Smooth muscle cell (in vitro differentiated cells): ENCODE results near the gene DPYSL5. TPM values are rescaled to one million over a fixed set of nuclear protein-coding genes. Genes with fewer than 3 reads are reported as not detected.

Experiments used
- DNase-seq: peaks from one replicate; lab custom pipeline; 2025; ENCODE audit not compliant: unreplicated experiment; lab: John Stamatoyannopoulos, UW
- H2AFZ ChIP-seq: fragments of 200-600 bp; sonication (generic); 2 replicates; pipeline ENCODE4 v1.6.0; 2016; ENCODE audit warnings: antibody characterized with exemption, low read depth, mild to moderate bottlenecking
- H3F3A ChIP-seq: fragments of 200-600 bp; sonication (generic); 2 replicates; pipeline ENCODE4 v1.6.0; 2017; ENCODE audit warnings: antibody characterized with exemption, low read depth
- H3K27ac ChIP-seq: fragments of 200-600 bp; sonication (generic); 2 replicates; pipeline ENCODE4 v1.5.1; 2016; ENCODE audit warnings: low read depth, mild to moderate bottlenecking
- H3K27me3 ChIP-seq: fragments of 200-600 bp; sonication (generic); 2 replicates; pipeline ENCODE4 v1.6.1; 2016; ENCODE audit warnings: low read depth, mild to moderate bottlenecking
- H3K36me3 ChIP-seq: fragments of 200-600 bp; sonication (generic); 2 replicates; pipeline ENCODE4 v1.5.1; 2016; ENCODE audit warnings: low read depth
- H3K4me1 ChIP-seq: fragments of 200-600 bp; sonication (generic); 2 replicates; pipeline ENCODE4 v1.5.1; 2016; ENCODE audit warnings: low read depth
- H3K4me2 ChIP-seq: fragments of 200-600 bp; sonication (generic); 2 replicates; pipeline ENCODE4 v1.6.0; 2016; ENCODE audit warnings: mild to moderate bottlenecking
- H3K4me3 ChIP-seq: fragments of 200-600 bp; sonication (generic); 2 replicates; pipeline ENCODE4 v1.5.1; 2016; ENCODE audit warnings: mild to moderate bottlenecking
- H3K79me2 ChIP-seq: fragments of 200-600 bp; sonication (generic); 2 replicates; pipeline ENCODE4 v1.6.0; 2016; ENCODE audit warnings: low read depth, mild to moderate bottlenecking
- H3K9ac ChIP-seq: fragments of 200-600 bp; sonication (generic); 2 replicates; pipeline ENCODE4 v1.6.0; 2016; ENCODE audit warnings: low read depth
- H3K9me3 ChIP-seq: fragments of 200-600 bp; sonication (generic); replicated peaks from 2 replicates; pipeline ENCODE4 v1.5.1; 2016; ENCODE audit warnings: low read depth
- H4K20me1 ChIP-seq: fragments of 200-600 bp; sonication (generic); 2 replicates; pipeline ENCODE4 v1.6.0; 2016; ENCODE audit warnings: low read depth
- WGBS: methylation state at CpG from one replicate; pipeline ENCODE4 v1.1.7; 2016; ENCODE audit warnings: low lambda C conversion rate; 5-methylcytosine and 5-hydroxymethylcytosine counted together
- polyA plus RNA-seq: library from polyadenylated mRNA; unstranded; fragments of >200 nt; fragmentation: Nextera tagmentation; extraction: Ambion mirVana; gene quantifications from 2 replicates; pipeline ENCODE4 v1.2.1, GENCODE V29; 2016
- total RNA-seq: library from RNA; depleted of rRNA; stranded (reverse); fragments of >200 nt; gene quantifications from 2 replicates; pipeline ENCODE4 v1.2.3, GENCODE V29; 2014
- TF ChIP-seq, protein P1 (sequence below): fragments of 200-600 bp; sonication (generic); IDR thresholded peaks from 2 replicates; pipeline ENCODE4 v1.5.1; 2017; ENCODE audit warnings: borderline replicate concordance, mild to moderate bottlenecking, antibody characterized with exemption; ENCODE audit not compliant: insufficient read depth, poor library complexity, severe bottlenecking

DPYSL5 gene
- total and polyA plus RNA-seq, 2 experiments from 2014 or later, result 0.40 TPM; not detected in 1

DNA sequence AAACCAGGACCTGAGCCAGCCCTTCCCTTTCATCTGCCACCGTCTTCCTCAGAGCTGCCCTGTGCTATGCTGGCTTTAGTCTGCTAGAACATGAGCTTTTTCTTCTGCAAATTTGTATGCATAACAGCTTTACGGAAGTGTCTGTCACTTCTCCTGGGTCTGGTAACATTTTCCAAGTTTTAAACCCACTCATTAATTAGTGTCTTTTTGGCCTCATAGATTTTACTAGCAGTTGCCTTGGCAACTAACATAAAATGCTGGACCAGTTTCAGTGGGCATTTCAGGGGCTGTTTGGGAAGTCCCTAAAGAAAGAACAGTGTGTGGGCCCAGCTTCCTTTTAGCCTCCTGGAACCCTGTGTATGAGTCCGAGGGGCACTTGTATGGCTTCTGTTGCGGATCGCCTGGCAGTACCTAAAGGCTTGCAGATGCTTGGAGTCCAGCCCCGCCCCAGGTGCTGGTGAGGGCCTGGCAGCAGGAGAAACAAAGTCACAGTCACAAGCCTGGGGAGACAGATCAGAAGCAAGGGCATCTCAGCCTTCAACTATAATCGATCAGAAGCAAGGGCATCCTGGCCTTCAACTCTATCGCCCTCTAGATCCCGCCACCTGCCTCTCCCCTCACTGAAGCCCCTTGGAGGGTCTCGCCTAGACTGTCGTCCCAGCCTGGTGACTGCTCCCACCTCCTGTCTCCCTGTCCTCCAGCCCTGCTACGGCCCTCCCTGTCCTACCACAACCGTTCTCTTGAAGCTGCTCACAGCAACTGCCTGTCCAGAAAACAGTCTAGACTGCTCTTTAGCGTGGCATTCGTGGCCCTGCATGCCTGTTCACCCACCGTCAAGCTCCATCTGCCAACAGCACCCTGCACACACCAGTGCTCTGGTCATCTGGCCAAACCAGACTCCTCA is 85.8 kb downstream of the DPYSL5 start:
- peaks cover 13% of the 10 kb centered on the region for H3K27me3 ChIP-seq
- 91% methylated on average over 16 of the region's 16 CpGs for WGBS
- DNase-seq, result no peak
- H3K9ac ChIP-seq, result no peak overlapping the region
- TF ChIP-seq, protein P1, sequence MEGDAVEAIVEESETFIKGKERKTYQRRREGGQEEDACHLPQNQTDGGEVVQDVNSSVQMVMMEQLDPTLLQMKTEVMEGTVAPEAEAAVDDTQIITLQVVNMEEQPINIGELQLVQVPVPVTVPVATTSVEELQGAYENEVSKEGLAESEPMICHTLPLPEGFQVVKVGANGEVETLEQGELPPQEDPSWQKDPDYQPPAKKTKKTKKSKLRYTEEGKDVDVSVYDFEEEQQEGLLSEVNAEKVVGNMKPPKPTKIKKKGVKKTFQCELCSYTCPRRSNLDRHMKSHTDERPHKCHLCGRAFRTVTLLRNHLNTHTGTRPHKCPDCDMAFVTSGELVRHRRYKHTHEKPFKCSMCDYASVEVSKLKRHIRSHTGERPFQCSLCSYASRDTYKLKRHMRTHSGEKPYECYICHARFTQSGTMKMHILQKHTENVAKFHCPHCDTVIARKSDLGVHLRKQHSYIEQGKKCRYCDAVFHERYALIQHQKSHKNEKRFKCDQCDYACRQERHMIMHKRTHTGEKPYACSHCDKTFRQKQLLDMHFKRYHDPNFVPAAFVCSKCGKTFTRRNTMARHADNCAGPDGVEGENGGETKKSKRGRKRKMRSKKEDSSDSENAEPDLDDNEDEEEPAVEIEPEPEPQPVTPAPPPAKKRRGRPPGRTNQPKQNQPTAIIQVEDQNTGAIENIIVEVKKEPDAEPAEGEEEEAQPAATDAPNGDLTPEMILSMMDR, result no peak
- H3K27ac ChIP-seq, result no peak overlapping the region
- H2AFZ ChIP-seq, result no peak overlapping the region
- H3K4me1 ChIP-seq, result no peaks in the 10 kb centered on the region
- H3K36me3 ChIP-seq, result no peaks in the 10 kb centered on the region
- H3K79me2 ChIP-seq, result no peaks in the 10 kb centered on the region
- H3K4me2 ChIP-seq, result no peak overlapping the region
- no peak overlapping the region for H3K4me3 ChIP-seq
- H3K9me3 ChIP-seq, result no peaks in the 10 kb centered on the region
- no peaks in the 10 kb centered on the region for H3F3A ChIP-seq
- H4K20me1 ChIP-seq, result no peaks in the 10 kb centered on the region

DNA sequence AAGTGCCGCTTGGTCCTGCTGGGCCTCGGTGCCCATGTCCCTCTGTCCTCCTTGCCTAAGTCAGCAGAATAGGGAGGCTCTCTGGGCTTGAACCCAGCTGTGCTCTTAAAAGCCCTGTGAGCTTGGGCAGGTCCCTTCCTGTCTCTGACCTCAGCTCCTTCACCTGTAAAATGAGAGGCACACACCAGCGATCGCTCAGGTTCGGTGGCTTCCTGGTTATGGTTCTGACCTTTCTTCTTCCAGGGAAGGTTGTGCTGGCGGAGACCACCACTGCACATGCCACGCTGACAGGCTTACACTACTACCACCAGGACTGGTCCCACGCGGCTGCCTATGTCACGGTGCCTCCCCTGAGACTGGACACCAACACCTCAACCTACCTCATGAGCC is 86.4 kb downstream of the DPYSL5 start:
- no peak overlapping the region for H3K9ac ChIP-seq
- H3K79me2 ChIP-seq, result no peaks in the 10 kb centered on the region
- H3K4me2 ChIP-seq, result no peak overlapping the region
- H4K20me1 ChIP-seq, result no peaks in the 10 kb centered on the region
- no peak for DNase-seq
- no peaks in the 10 kb centered on the region for H3K9me3 ChIP-seq
- no peaks in the 10 kb centered on the region for H3K4me1 ChIP-seq
- H3K36me3 ChIP-seq, result no peaks in the 10 kb centered on the region
- peaks cover 13% of the 10 kb centered on the region for H3K27me3 ChIP-seq
- H3K27ac ChIP-seq, result no peak overlapping the region
- TF ChIP-seq, protein P1, result no peak
- WGBS, result 94% methylated on average over 10 of the region's 10 CpGs
- no peaks in the 10 kb centered on the region for H3F3A ChIP-seq
- no peak overlapping the region for H3K4me3 ChIP-seq
- H2AFZ ChIP-seq, result no peak overlapping the region

DNA sequence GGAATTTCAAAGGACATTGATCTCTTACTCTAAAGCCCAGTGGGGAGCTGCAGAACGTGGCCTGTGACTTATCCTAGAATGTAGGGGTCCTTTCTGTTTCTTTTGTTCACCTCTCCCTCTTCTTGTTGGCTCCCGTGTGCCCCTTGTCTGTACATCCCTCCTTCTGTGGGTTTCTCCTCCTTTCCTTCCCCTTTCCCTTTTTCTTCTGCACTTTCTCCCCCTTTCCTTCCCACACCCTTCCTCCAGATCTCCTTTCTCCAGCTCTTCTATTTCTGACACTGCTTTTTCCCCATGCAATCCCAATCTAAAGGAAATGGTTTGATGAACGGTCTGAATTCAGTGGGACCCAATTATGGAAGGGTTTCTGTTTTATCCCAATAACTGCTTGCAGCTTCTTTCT is 87.1 kb downstream of the DPYSL5 start:
- DNase-seq, result no peak
- Histone ChIP-seq H3K4me1 (no peaks in the 10 kb centered on the region), H3K27ac (no peak overlapping the region), H3K4me3 (no peak overlapping the region), H2AFZ (no peak overlapping the region), H3K79me2 (no peaks in the 10 kb centered on the region), H3K9me3 (no peaks in the 10 kb centered on the region), H4K20me1 (no peaks in the 10 kb centered on the region), H3K36me3 (no peaks in the 10 kb centered on the region), H3K9ac (no peak overlapping the region), H3K4me2 (no peak overlapping the region), H3F3A (no peaks in the 10 kb centered on the region), H3K27me3 (peaks cover 13% of the 10 kb centered on the region)
- TF ChIP-seq, protein P1, result no peak
- 59% methylated on average over 3 of the region's 3 CpGs for WGBS
